Loucy (cell line): ENCODE results near the gene HPD.

Source experiments
- EZH2phosphoT487 ChIP-seq: fragments of 200-600 bp; IDR thresholded peaks from 2 replicates; pipeline ENCODE4 v1.6.1; 2018; ENCODE audit warnings: antibody characterized with exemption, mild to moderate bottlenecking, moderate library complexity, borderline replicate concordance
- TF ChIP-seq, protein P1 (sequence below): fragments of 200-600 bp; sonication (generic); conservative IDR thresholded peaks from 2 replicates; pipeline ENCODE4 v1.5.1; 2014; ENCODE audit warnings: mild to moderate bottlenecking, antibody characterized with exemption, low read length

DNA sequence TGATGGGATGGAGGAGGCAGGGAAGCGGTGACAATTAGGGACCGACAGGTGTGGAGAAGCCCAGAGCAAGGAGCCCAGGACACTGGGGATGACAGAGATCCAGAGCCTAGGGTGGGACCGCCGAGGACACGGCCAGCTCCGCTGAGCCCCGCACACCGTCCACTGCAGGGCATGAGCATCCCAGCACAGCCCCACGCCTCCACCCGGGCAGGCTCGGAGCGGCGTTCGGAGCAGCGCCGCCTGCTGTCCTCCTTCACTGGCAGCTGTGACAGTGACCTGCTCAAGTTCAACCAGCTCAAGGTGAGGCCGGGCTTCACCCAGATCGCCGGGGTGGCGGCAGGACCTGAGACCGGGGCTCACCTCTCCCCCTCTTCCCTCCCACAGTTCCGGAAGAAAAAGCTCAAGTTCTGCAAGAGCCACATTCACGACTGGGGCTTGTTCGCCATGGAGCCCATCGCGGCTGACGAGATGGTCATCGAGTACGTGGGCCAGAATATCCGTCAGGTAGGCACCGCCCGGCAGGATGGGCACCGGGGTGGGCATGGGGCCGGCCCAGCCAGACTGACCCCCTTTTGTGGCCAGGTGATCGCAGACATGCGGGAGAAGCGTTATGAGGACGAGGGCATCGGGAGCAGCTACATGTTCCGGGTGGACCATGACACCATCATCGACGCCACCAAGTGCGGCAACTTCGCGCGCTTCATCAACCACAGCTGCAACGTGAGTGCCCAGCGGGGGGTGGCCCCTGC lies 31.1 kb downstream of the HPD start:
- TF ChIP-seq, protein P1, sequence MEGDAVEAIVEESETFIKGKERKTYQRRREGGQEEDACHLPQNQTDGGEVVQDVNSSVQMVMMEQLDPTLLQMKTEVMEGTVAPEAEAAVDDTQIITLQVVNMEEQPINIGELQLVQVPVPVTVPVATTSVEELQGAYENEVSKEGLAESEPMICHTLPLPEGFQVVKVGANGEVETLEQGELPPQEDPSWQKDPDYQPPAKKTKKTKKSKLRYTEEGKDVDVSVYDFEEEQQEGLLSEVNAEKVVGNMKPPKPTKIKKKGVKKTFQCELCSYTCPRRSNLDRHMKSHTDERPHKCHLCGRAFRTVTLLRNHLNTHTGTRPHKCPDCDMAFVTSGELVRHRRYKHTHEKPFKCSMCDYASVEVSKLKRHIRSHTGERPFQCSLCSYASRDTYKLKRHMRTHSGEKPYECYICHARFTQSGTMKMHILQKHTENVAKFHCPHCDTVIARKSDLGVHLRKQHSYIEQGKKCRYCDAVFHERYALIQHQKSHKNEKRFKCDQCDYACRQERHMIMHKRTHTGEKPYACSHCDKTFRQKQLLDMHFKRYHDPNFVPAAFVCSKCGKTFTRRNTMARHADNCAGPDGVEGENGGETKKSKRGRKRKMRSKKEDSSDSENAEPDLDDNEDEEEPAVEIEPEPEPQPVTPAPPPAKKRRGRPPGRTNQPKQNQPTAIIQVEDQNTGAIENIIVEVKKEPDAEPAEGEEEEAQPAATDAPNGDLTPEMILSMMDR = no peak
- TF ChIP-seq EZH2phosphoT487 = no peak
